ENCODE data around the gene PRKD3. TPM values are rescaled to one million over a fixed set of nuclear protein-coding genes. Genes with fewer than 3 reads are reported as not detected.
A peak's percentile ranks its signal among the peaks of the same experiment; 100 is the strongest.

Gene PRKD3
- total and polyA plus RNA-seq, 2 of the 13 experiments (the other 11 are each of a cell fraction or from before 2014, with no cell fraction given): 11.6 to 38.4 TPM

DNA sequence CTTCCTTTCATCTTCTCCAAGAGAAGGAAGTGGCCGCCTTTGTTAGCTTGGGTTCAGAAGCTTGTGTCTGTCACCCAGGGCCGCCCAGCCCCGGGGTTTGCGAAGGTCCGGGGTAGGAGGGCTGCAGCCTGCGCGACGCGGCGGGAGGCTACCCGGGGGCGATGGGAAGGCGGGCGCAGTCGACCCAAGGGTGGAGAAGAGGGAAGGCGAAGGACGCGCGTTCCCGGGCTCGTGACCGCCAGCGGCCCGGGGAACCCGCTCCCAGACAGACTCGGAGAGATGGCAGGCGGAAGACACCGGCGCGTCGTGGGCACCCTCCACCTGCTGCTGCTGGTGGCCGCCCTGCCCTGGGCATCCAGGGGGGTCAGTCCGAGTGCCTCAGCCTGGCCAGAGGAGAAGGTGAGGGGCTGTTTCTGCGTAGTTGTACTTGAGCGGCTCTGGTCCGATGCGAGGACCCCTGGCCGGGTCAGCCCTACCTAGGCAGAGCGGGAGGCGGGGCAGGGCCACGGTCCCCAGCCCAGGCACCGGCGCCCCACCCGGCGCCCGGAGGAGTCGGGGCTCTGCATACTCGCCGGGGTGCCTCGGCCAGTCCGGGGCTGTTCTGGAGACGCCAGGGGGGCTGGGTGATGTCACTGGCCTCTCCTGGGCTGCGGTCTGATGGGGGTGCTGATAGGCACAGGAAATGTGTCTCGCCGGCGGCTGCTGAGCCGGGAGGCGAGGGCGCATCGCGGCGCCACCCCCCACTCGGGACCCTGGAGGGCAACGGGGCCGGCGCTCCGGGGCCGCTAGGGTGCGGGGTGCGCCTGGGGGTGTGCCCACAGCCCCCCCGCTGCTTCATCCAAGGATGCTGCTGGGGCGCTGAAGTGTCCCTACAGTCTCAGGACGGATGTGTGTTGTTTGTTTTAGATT, 20.1 kb upstream of the PRKD3 start, which contains the start of gene QPCT (continued):
- TF ChIP-seq ARNT2 (CRISPR knock-in tag; IDR thresholded peaks at IDR 0.05; ENCODE audit: low read depth) (peak; percentile 62), NR3C1 (CRISPR knock-in tag; IDR thresholded peaks at IDR 0.05) (no peak), ZNF550 (CRISPR knock-in tag; IDR thresholded peaks at IDR 0.05; ENCODE audit: borderline replicate concordance) (no peak), MXD4 (CRISPR knock-in tag; IDR thresholded peaks at IDR 0.05) (0 out of 2 replicates have a peak, but pooled peaks have one; percentile 23), HNRNPL (IDR thresholded peaks at IDR 0.05; ENCODE audit: low read depth, low read length) (0 out of 2 replicates have a peak, but pooled peaks have one; percentile 43), ZNF101 (CRISPR knock-in tag; IDR thresholded peaks at IDR 0.05; ENCODE audit: borderline replicate concordance, low read depth) (no peak), POGZ (CRISPR knock-in tag; IDR thresholded peaks at IDR 0.05) (no peak), CEBPG (CRISPR knock-in tag; IDR thresholded peaks at IDR 0.05) (no peak), ESRRA (CRISPR knock-in tag; IDR thresholded peaks at IDR 0.05; ENCODE audit: low read depth) (no peak), KDM2A (CRISPR knock-in tag; IDR thresholded peaks at IDR 0.05; ENCODE audit: borderline replicate concordance, low read depth) (peak; percentile 20; the same call in 1 of the 2 replicates), ZNF737 (CRISPR knock-in tag; IDR thresholded peaks at IDR 0.05; ENCODE audit: borderline replicate concordance) (no peak), ZFP62 (CRISPR knock-in tag; IDR thresholded peaks at IDR 0.05) (no peak), HNRNPK (IDR thresholded peaks at IDR 0.05; ENCODE audit: low read depth, low read length, poor library complexity, severe bottlenecking) (no peak)
- TF ChIP-seq, protein P1, sequence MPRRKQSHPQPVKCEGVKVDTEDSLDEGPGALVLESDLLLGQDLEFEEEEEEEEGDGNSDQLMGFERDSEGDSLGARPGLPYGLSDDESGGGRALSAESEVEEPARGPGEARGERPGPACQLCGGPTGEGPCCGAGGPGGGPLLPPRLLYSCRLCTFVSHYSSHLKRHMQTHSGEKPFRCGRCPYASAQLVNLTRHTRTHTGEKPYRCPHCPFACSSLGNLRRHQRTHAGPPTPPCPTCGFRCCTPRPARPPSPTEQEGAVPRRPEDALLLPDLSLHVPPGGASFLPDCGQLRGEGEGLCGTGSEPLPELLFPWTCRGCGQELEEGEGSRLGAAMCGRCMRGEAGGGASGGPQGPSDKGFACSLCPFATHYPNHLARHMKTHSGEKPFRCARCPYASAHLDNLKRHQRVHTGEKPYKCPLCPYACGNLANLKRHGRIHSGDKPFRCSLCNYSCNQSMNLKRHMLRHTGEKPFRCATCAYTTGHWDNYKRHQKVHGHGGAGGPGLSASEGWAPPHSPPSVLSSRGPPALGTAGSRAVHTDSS (CRISPR knock-in tag; conservative IDR thresholded peaks at IDR 0.05): no peak
- TF ChIP-seq, protein P2, sequence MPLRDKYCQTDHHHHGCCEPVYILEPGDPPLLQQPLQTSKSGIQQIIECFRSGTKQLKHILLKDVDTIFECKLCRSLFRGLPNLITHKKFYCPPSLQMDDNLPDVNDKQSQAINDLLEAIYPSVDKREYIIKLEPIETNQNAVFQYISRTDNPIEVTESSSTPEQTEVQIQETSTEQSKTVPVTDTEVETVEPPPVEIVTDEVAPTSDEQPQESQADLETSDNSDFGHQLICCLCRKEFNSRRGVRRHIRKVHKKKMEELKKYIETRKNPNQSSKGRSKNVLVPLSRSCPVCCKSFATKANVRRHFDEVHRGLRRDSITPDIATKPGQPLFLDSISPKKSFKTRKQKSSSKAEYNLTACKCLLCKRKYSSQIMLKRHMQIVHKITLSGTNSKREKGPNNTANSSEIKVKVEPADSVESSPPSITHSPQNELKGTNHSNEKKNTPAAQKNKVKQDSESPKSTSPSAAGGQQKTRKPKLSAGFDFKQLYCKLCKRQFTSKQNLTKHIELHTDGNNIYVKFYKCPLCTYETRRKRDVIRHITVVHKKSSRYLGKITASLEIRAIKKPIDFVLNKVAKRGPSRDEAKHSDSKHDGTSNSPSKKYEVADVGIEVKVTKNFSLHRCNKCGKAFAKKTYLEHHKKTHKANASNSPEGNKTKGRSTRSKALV (CRISPR knock-in tag; IDR thresholded peaks at IDR 0.05): peak; percentile 80
- TF ChIP-seq, protein P3, sequence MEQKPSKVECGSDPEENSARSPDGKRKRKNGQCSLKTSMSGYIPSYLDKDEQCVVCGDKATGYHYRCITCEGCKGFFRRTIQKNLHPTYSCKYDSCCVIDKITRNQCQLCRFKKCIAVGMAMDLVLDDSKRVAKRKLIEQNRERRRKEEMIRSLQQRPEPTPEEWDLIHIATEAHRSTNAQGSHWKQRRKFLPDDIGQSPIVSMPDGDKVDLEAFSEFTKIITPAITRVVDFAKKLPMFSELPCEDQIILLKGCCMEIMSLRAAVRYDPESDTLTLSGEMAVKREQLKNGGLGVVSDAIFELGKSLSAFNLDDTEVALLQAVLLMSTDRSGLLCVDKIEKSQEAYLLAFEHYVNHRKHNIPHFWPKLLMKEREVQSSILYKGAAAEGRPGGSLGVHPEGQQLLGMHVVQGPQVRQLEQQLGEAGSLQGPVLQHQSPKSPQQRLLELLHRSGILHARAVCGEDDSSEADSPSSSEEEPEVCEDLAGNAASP (CRISPR knock-in tag; IDR thresholded peaks at IDR 0.05; ENCODE audit: borderline replicate concordance): 0 out of 2 replicates have a peak, but pooled peaks have one; percentile 14
- TF ChIP-seq, protein P4, sequence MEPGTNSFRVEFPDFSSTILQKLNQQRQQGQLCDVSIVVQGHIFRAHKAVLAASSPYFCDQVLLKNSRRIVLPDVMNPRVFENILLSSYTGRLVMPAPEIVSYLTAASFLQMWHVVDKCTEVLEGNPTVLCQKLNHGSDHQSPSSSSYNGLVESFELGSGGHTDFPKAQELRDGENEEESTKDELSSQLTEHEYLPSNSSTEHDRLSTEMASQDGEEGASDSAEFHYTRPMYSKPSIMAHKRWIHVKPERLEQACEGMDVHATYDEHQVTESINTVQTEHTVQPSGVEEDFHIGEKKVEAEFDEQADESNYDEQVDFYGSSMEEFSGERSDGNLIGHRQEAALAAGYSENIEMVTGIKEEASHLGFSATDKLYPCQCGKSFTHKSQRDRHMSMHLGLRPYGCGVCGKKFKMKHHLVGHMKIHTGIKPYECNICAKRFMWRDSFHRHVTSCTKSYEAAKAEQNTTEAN (CRISPR knock-in tag; conservative IDR thresholded peaks at IDR 0.05): no peak
- TF ChIP-seq, protein P5, sequence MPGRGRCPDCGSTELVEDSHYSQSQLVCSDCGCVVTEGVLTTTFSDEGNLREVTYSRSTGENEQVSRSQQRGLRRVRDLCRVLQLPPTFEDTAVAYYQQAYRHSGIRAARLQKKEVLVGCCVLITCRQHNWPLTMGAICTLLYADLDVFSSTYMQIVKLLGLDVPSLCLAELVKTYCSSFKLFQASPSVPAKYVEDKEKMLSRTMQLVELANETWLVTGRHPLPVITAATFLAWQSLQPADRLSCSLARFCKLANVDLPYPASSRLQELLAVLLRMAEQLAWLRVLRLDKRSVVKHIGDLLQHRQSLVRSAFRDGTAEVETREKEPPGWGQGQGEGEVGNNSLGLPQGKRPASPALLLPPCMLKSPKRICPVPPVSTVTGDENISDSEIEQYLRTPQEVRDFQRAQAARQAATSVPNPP (CRISPR knock-in tag; IDR thresholded peaks at IDR 0.05): no peak
